SK-N-SH treated with all-trans-retinoic acid at 6 μM for 48 hours (cell line): ENCODE results near the gene BLID.

Source experiments
- ATAC-seq: fragments of 200-7000 bp; cut with Tn5 transposase; 3 replicates; pipeline ENCODE4 v1.9.1; 2020; ENCODE audit warnings: mild to moderate bottlenecking, moderate library complexity
- ARNTL ChIP-seq: fragments of 450-650 bp; formaldehyde crosslinking; IDR thresholded peaks from 2 replicates; pipeline ENCODE4 v1.5.0; 2020; ENCODE audit warnings: low read depth, mild to moderate bottlenecking, moderate library complexity, borderline replicate concordance
- BACH2 ChIP-seq: fragments of 250-450 bp; sonication (Bioruptor Pico); IDR thresholded peaks from 2 replicates; pipeline ENCODE4 v1.9.0; 2021; ENCODE audit warnings: mild to moderate bottlenecking, borderline replicate concordance
- CREB5 ChIP-seq: fragments of 250-450 bp; sonication (Bioruptor Pico); IDR thresholded peaks from 2 replicates; pipeline ENCODE4 v1.5.1; 2020; ENCODE audit warnings: low read depth, mild to moderate bottlenecking, moderate library complexity
- CSDC2 ChIP-seq: fragments of 250-450 bp; sonication (Bioruptor Pico); IDR thresholded peaks from 2 replicates; pipeline ENCODE4 v1.5.0; 2020; ENCODE audit warnings: mild to moderate bottlenecking, moderate library complexity
- CSRNP3 ChIP-seq: fragments of 250-450 bp; sonication (Bioruptor Pico); IDR thresholded peaks from 2 replicates; pipeline ENCODE4 v1.5.1; 2021; ENCODE audit warnings: mild to moderate bottlenecking, moderate library complexity
- ESRRG ChIP-seq: fragments of 250-450 bp; sonication (Bioruptor Pico); IDR thresholded peaks from 2 replicates; pipeline ENCODE4 v1.6.1; 2021; ENCODE audit warnings: mild to moderate bottlenecking
- GLIS3 ChIP-seq: fragments of 250-450 bp; sonication (Bioruptor Pico); IDR thresholded peaks from 2 replicates; pipeline ENCODE4 v1.5.0; 2020; ENCODE audit warnings: mild to moderate bottlenecking, moderate library complexity
- ISL1 ChIP-seq: fragments of 250-450 bp; sonication (Bioruptor Pico); IDR thresholded peaks from 2 replicates; pipeline ENCODE4 v2.1.2; 2022; ENCODE audit warnings: mild to moderate bottlenecking, moderate library complexity
- OSR1 ChIP-seq: fragments of 250-450 bp; sonication (Bioruptor Pico); IDR thresholded peaks from 2 replicates; pipeline ENCODE4 v1.8.0; 2022; ENCODE audit warnings: moderate library complexity, mild to moderate bottlenecking, inconsistent platforms
- PATZ1 ChIP-seq: fragments of 250-450 bp; sonication (Bioruptor Pico); IDR thresholded peaks from 2 replicates; pipeline ENCODE4 v1.8.0; 2020; ENCODE audit warnings: mild to moderate bottlenecking, moderate library complexity, borderline replicate concordance
- SNAI2 ChIP-seq: fragments of 250-450 bp; sonication (Bioruptor Pico); IDR thresholded peaks from 2 replicates; pipeline ENCODE4 v1.5.0; 2020; ENCODE audit warnings: mild to moderate bottlenecking, moderate library complexity
- TSHZ2 ChIP-seq: fragments of 250-450 bp; sonication (Bioruptor Pico); IDR thresholded peaks from 2 replicates; pipeline ENCODE4 v1.5.0; 2020; ENCODE audit warnings: mild to moderate bottlenecking, moderate library complexity
- ZC3H10 ChIP-seq: fragments of 250-450 bp; sonication (Bioruptor Pico); IDR thresholded peaks from 2 replicates; pipeline ENCODE4 v1.5.1; 2021; ENCODE audit warnings: mild to moderate bottlenecking, moderate library complexity
- ZFP3 ChIP-seq: fragments of 250-450 bp; sonication (Bioruptor Pico); IDR thresholded peaks from 2 replicates; pipeline ENCODE4 v1.5.0; 2020; ENCODE audit warnings: mild to moderate bottlenecking, moderate library complexity
- ZNF565 ChIP-seq: fragments of 450-650 bp; formaldehyde crosslinking; conservative IDR thresholded peaks from 2 replicates; pipeline ENCODE4 v1.5.0; 2020; ENCODE audit warnings: low read depth, mild to moderate bottlenecking, moderate library complexity
- ZNF8 ChIP-seq: fragments of 450-650 bp; formaldehyde crosslinking; IDR thresholded peaks from 2 replicates; pipeline ENCODE4 v1.5.0; 2020; ENCODE audit warnings: mild to moderate bottlenecking, moderate library complexity

Gene BLID

GRCh38 chr11:122085264-122085663, 30.8 kb downstream of the BLID start (continued):
- peak; percentile 66; the same call in 1 of the 2 replicates for TF ChIP-seq PATZ1 (CRISPR knock-in tag)

- TF ChIP-seq CSDC2 (no peak), TSHZ2 (CRISPR knock-in tag) (no peak), ZC3H10 (CRISPR knock-in tag) (no peak), ZNF565 (CRISPR knock-in tag) (no peak), ESRRG (CRISPR knock-in tag) (no peak), BACH2 (no peak), ZNF8 (CRISPR knock-in tag) (no peak), OSR1 (no peak), CSRNP3 (no peak), CREB5 (CRISPR knock-in tag) (no peak)
- ATAC-seq = no peak
Observed at GRCh38 chr11:122082205-122082604, 33.8 kb downstream of the BLID start.

GRCh38 chr11:122081073-122081472, 34.9 kb downstream of the BLID start:
- no peak for ATAC-seq
- TF ChIP-seq BACH2 = no peak
- TF ChIP-seq ESRRG (CRISPR knock-in tag) = no peak
- TF ChIP-seq CSDC2 = no peak
- no peak for TF ChIP-seq ZNF565 (CRISPR knock-in tag)
- no peak for TF ChIP-seq PATZ1 (CRISPR knock-in tag)
- no peak for TF ChIP-seq ZNF8 (CRISPR knock-in tag)
- no peak for TF ChIP-seq OSR1
- no peak for TF ChIP-seq ZFP3 (CRISPR knock-in tag)
- TF ChIP-seq CSRNP3 = no peak
- TF ChIP-seq SNAI2 (CRISPR knock-in tag) = no peak
- TF ChIP-seq GLIS3 = no peak
- no peak for TF ChIP-seq ISL1 (CRISPR knock-in tag)
- TF ChIP-seq CREB5 (CRISPR knock-in tag) = no peak
- no peak for TF ChIP-seq ARNTL
- TF ChIP-seq TSHZ2 (CRISPR knock-in tag) = no peak
